ENCODE measurements around the gene PTK7. TPM values are rescaled to one million over a fixed set of nuclear protein-coding genes. Genes with fewer than 3 reads are reported as not detected.
"Not testable (repeated sequence)": the region's sequence is repeated elsewhere in the genome, so short reads cannot be mapped to it uniquely, and the experiment has no call there.

The PTK7 gene
- total and polyA plus RNA-seq, 2 experiments from 2014 or later, result 127 to 162 TPM

GRCh38 chr6:43040542-43041257 lies 35.4 kb upstream of the PTK7 start:
- H3K9me2 ChIP-seq (replicated peaks; ENCODE audit: insufficient read depth), result no peaks in the 10 kb centered on the region
- WGBS (ENCODE audit: low lambda C conversion rate, missing lambda C conversion rate), result 98% methylated on average over 18 of the region's 18 CpGs
- H3K27ac ChIP-seq, result no peak overlapping the region
- H3K9me3 ChIP-seq (ENCODE audit: low read depth), result no peaks in the 10 kb centered on the region
- no peak overlapping the region for H3K4me3 ChIP-seq
- H3K27me3 ChIP-seq, result no peaks in the 10 kb centered on the region
- H3K36me3 ChIP-seq (replicated peaks; ENCODE audit: insufficient read depth, low read depth), result no peaks in the 10 kb centered on the region
- H4K20me1 ChIP-seq (ENCODE audit: insufficient read depth, poor library complexity, severe bottlenecking), result no peaks in the 10 kb centered on the region
- no peaks in the 10 kb centered on the region for H3K4me1 ChIP-seq (ENCODE audit: insufficient read depth)
- no peak overlapping the region for H2AFZ ChIP-seq
- H3K79me2 ChIP-seq, result no peaks in the 10 kb centered on the region
- H3K4me2 ChIP-seq, result no peak overlapping the region
- no peak for DNase-seq (ENCODE audit: low spot score)
- no peak for TF ChIP-seq CTCF (IDR thresholded peaks at IDR 0.05; ENCODE audit: poor library complexity)
- TF ChIP-seq EZH2 (IDR thresholded peaks at IDR 0.05; ENCODE audit: borderline replicate concordance), result no peak
- no peak for TF ChIP-seq EZH2phosphoT487 (IDR thresholded peaks at IDR 0.05; ENCODE audit: low read depth, severe bottlenecking, unreplicated experiment)

- not testable (repeated sequence) for H3K4me3 ChIP-seq; H3K27me3 ChIP-seq; DNase-seq (ENCODE audit: low spot score); H4K20me1 ChIP-seq (ENCODE audit: insufficient read depth, poor library complexity, severe bottlenecking); H3K27ac ChIP-seq; H3K36me3 ChIP-seq (replicated peaks; ENCODE audit: insufficient read depth, low read depth); H2AFZ ChIP-seq; H3K79me2 ChIP-seq; H3K9me2 ChIP-seq (replicated peaks; ENCODE audit: insufficient read depth); H3K4me2 ChIP-seq; H3K4me1 ChIP-seq (ENCODE audit: insufficient read depth); H3K9me3 ChIP-seq (ENCODE audit: low read depth)
- 95% methylated on average over 6 of the region's 8 CpGs for WGBS (ENCODE audit: low lambda C conversion rate, missing lambda C conversion rate)
Measured at GRCh38 chr6:43041475-43041874, 34.6 kb upstream of the PTK7 start.

GRCh38 chr6:43043310-43043709 lies 32.8 kb upstream of the PTK7 start:
- no peaks in the 10 kb centered on the region for H3K9me2 ChIP-seq (replicated peaks; ENCODE audit: insufficient read depth)
- H3K9me3 ChIP-seq (ENCODE audit: low read depth), result no peaks in the 10 kb centered on the region
- no peaks in the 10 kb centered on the region for H3K27me3 ChIP-seq
- no peak overlapping the region for H3K4me3 ChIP-seq
- no peaks in the 10 kb centered on the region for H3K4me1 ChIP-seq (ENCODE audit: insufficient read depth)
- TF ChIP-seq EZH2phosphoT487 (IDR thresholded peaks at IDR 0.05; ENCODE audit: low read depth, severe bottlenecking, unreplicated experiment) (no peak), EZH2 (IDR thresholded peaks at IDR 0.05; ENCODE audit: borderline replicate concordance) (no peak), CTCF (IDR thresholded peaks at IDR 0.05; ENCODE audit: poor library complexity) (no peak)
- no peak overlapping the region for H3K4me2 ChIP-seq
- 96% methylated on average over 9 of the region's 9 CpGs for WGBS (ENCODE audit: low lambda C conversion rate, missing lambda C conversion rate)
- H4K20me1 ChIP-seq (ENCODE audit: insufficient read depth, poor library complexity, severe bottlenecking), result no peaks in the 10 kb centered on the region
- DNase-seq (ENCODE audit: low spot score), result no peak
- H3K79me2 ChIP-seq, result no peaks in the 10 kb centered on the region
- H2AFZ ChIP-seq, result no peak overlapping the region
- H3K27ac ChIP-seq, result no peak overlapping the region
- no peaks in the 10 kb centered on the region for H3K36me3 ChIP-seq (replicated peaks; ENCODE audit: insufficient read depth, low read depth)

- Histone ChIP-seq H2AFZ (no peak overlapping the region), H3K27me3 (no peaks in the 10 kb centered on the region), H3K9me2 (replicated peaks; ENCODE audit: insufficient read depth) (no peaks in the 10 kb centered on the region), H4K20me1 (ENCODE audit: insufficient read depth, poor library complexity, severe bottlenecking) (no peaks in the 10 kb centered on the region), H3K27ac (no peak overlapping the region), H3K79me2 (peaks cover 5% of the 10 kb centered on the region), H3K36me3 (replicated peaks; ENCODE audit: insufficient read depth, low read depth) (no peaks in the 10 kb centered on the region), H3K4me2 (no peak overlapping the region), H3K4me1 (ENCODE audit: insufficient read depth) (no peaks in the 10 kb centered on the region), H3K9me3 (ENCODE audit: low read depth) (no peaks in the 10 kb centered on the region), H3K4me3 (no peak overlapping the region)
- TF ChIP-seq EZH2phosphoT487 (IDR thresholded peaks at IDR 0.05; ENCODE audit: low read depth, severe bottlenecking, unreplicated experiment), result no peak
- no peak for TF ChIP-seq EZH2 (IDR thresholded peaks at IDR 0.05; ENCODE audit: borderline replicate concordance)
- no peak for TF ChIP-seq CTCF (IDR thresholded peaks at IDR 0.05; ENCODE audit: poor library complexity)
- no peak for DNase-seq (ENCODE audit: low spot score)
- WGBS (ENCODE audit: low lambda C conversion rate, missing lambda C conversion rate), result 97% methylated on average over 11 of the region's 11 CpGs
Measured at GRCh38 chr6:43045371-43045930, 30.7 kb upstream of the PTK7 start.

Measured in hepatocyte (in vitro differentiated cells).